ENCODE results near the gene LYPD6.

Gene LYPD6

GRCh38 chr2:149421791-149422190 is 91.4 kb downstream of the LYPD6 start:
- Histone ChIP-seq H3K27me3 (ENCODE audit: insufficient read depth, low read depth) (no peaks in the 10 kb centered on the region), H3K4me3 (IDR thresholded peaks at IDR 0.05; ENCODE audit: insufficient read depth, low read depth, low read length) (no peak overlapping the region), H3K36me3 (ENCODE audit: insufficient read depth) (no peaks in the 10 kb centered on the region), H3K9ac (no peak overlapping the region), H3K27ac (no peak overlapping the region), H4K20me1 (ENCODE audit: insufficient read depth) (no peaks in the 10 kb centered on the region), H3K79me2 (ENCODE audit: insufficient read depth, low read depth) (no peaks in the 10 kb centered on the region), H2AFZ (ENCODE audit: low read depth) (no peak overlapping the region), H3K4me2 (no peak overlapping the region), H3K4me1 (ENCODE audit: low read depth, poor library complexity, severe bottlenecking) (no peaks in the 10 kb centered on the region)
- TF ChIP-seq CTCF (conservative IDR thresholded peaks at IDR 0.05; ENCODE audit: low read depth, low read length), result no peak

GRCh38 chr2:149422337-149422990 is 92.1 kb downstream of the LYPD6 start:
- Histone ChIP-seq H3K4me2 (no peak overlapping the region), H3K79me2 (ENCODE audit: insufficient read depth, low read depth) (no peaks in the 10 kb centered on the region), H3K4me3 (IDR thresholded peaks at IDR 0.05; ENCODE audit: insufficient read depth, low read depth, low read length) (no peak overlapping the region), H2AFZ (ENCODE audit: low read depth) (no peak overlapping the region), H3K27me3 (ENCODE audit: insufficient read depth, low read depth) (no peaks in the 10 kb centered on the region), H3K36me3 (ENCODE audit: insufficient read depth) (no peaks in the 10 kb centered on the region), H3K4me1 (ENCODE audit: low read depth, poor library complexity, severe bottlenecking) (no peaks in the 10 kb centered on the region), H3K9ac (no peak overlapping the region), H3K27ac (no peak overlapping the region), H4K20me1 (ENCODE audit: insufficient read depth) (no peaks in the 10 kb centered on the region)
- no peak for TF ChIP-seq CTCF (conservative IDR thresholded peaks at IDR 0.05; ENCODE audit: low read depth, low read length)

DNA sequence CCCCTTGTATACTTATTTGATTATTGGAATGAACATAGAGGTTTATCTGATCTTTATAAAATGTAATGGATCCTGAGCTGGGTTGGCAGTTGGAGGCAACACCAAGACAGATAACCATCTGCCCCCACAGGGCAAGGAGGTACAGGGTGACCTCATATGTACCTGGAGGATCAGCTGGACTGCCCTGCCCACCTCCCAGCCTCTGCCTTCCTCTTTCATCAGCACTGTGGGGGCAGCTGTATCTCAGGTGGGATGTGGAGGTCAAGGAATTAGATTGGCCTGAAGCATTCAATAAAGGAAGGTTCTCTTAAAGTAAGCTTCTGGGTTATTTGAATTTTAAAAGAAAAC is 92.6 kb downstream of the LYPD6 start:
- Histone ChIP-seq H3K36me3 (ENCODE audit: insufficient read depth) (no peaks in the 10 kb centered on the region), H2AFZ (ENCODE audit: low read depth) (no peak overlapping the region), H3K9ac (no peak overlapping the region), H4K20me1 (ENCODE audit: insufficient read depth) (no peaks in the 10 kb centered on the region), H3K27ac (no peak overlapping the region), H3K79me2 (ENCODE audit: insufficient read depth, low read depth) (no peaks in the 10 kb centered on the region), H3K4me2 (no peak overlapping the region), H3K4me1 (ENCODE audit: low read depth, poor library complexity, severe bottlenecking) (no peaks in the 10 kb centered on the region), H3K27me3 (ENCODE audit: insufficient read depth, low read depth) (no peaks in the 10 kb centered on the region), H3K4me3 (IDR thresholded peaks at IDR 0.05; ENCODE audit: insufficient read depth, low read depth, low read length) (no peak overlapping the region)
- no peak for TF ChIP-seq CTCF (conservative IDR thresholded peaks at IDR 0.05; ENCODE audit: low read depth, low read length)

- H3K4me3 ChIP-seq (IDR thresholded peaks at IDR 0.05; ENCODE audit: insufficient read depth, low read depth, low read length), result no peak overlapping the region
- H3K27ac ChIP-seq, result no peak overlapping the region
- TF ChIP-seq CTCF (conservative IDR thresholded peaks at IDR 0.05; ENCODE audit: low read depth, low read length), result no peak
- no peaks in the 10 kb centered on the region for H3K79me2 ChIP-seq (ENCODE audit: insufficient read depth, low read depth)
- no peak overlapping the region for H3K4me2 ChIP-seq
- no peaks in the 10 kb centered on the region for H3K4me1 ChIP-seq (ENCODE audit: low read depth, poor library complexity, severe bottlenecking)
- no peak overlapping the region for H3K9ac ChIP-seq
- H3K27me3 ChIP-seq (ENCODE audit: insufficient read depth, low read depth), result no peaks in the 10 kb centered on the region
- no peak overlapping the region for H2AFZ ChIP-seq (ENCODE audit: low read depth)
- no peaks in the 10 kb centered on the region for H3K36me3 ChIP-seq (ENCODE audit: insufficient read depth)
- no peaks in the 10 kb centered on the region for H4K20me1 ChIP-seq (ENCODE audit: insufficient read depth)
Measured at GRCh38 chr2:149423630-149424029, 93.2 kb downstream of the LYPD6 start.
